OCI-M1 (cell line): ENCODE results near the gene M6PR.
A peak's percentile ranks its signal among the peaks of the same experiment; 100 is the strongest.

Experiments
- DNase-seq: peaks from one replicate; lab custom pipeline; 2025; lab: John Stamatoyannopoulos, UW

M6PR gene

GRCh38 chr12:8912914-8913313 is 36.5 kb downstream of the M6PR start:
- peak; percentile 26 for DNase-seq

GRCh38 chr12:8911606-8912268 is 37.7 kb downstream of the M6PR start:
- no peak for DNase-seq

DNA sequence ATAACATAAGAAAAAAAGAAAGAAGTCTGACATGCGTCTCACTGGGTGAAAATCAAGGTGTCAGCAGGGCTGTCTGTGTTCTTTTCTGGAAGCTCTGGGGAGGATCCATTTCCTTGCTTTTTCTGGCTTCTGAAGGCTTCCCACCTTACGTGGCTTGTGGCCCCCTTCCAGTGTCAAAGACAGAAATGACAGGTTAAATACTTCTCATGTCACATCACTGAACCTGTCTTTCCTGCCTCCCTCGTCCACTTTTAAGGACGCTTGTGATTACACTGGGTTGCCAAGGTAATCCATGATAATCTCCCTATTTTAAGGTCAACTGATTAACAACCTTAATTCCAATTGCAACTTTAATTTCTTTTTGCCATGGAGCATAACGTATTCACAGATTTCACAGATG is 39.7 kb downstream of the M6PR start:
- DNase-seq = no peak

- no peak for DNase-seq
Observed at GRCh38 chr12:8907513-8907912, 41.9 kb downstream of the M6PR start.

- no peak for DNase-seq
Observed at GRCh38 chr12:8906266-8907180, 42.9 kb downstream of the M6PR start.

- DNase-seq = no peak
Observed at GRCh38 chr12:8905546-8905945, 43.9 kb downstream of the M6PR start.

- DNase-seq = no peak
Observed at GRCh38 chr12:8904665-8905064, 44.8 kb downstream of the M6PR start.

GRCh38 chr12:8903646-8904045 is 45.8 kb downstream of the M6PR start:
- no peak for DNase-seq

GRCh38 chr12:8902703-8903102 is 46.7 kb downstream of the M6PR start:
- peak; percentile 89 for DNase-seq

DNA sequence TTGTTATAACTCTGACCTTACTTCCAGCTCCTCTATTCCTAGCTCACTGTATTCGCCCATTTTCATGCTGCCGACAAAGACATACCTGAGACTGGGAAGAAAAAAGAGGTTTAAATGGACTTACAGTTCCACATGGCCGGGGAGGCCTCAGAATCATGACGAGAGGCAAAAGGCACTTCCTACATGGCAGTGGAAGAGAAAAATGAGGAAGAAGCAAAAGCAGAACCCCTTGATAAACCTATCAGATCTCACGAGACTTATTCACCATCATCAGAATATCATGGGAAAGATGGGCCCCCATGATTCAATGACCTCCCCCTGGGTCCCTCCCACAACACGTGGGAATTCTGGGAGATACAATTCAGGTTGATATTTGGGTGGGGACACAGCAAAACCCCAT is 49.6 kb downstream of the M6PR start:
- DNase-seq = peak; percentile 73

DNA sequence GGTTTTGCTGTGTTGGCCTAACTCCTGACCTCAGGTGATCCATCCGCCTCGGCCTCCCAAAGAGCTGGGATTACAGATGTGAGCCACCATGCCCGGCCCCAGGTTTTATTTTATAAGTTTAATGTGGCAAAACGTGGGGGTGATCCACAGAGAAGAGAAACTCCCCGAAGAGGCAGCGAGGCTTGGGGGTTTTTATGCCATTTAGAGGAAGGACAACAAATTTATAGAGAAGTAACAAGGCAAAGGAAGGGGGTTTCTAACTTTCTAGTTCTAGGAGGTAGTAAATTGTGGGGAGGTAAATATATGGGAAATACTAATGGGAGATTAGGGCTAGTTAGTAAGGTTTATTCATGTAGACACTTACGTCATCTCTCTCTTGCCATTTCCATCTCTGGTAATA is 52.4 kb downstream of the M6PR start:
- no peak for DNase-seq

- no peak for DNase-seq
Observed at GRCh38 chr12:8894986-8895385, 54.5 kb downstream of the M6PR start.

- DNase-seq = no peak
Observed at GRCh38 chr12:8894378-8894777, 55.1 kb downstream of the M6PR start.

DNA sequence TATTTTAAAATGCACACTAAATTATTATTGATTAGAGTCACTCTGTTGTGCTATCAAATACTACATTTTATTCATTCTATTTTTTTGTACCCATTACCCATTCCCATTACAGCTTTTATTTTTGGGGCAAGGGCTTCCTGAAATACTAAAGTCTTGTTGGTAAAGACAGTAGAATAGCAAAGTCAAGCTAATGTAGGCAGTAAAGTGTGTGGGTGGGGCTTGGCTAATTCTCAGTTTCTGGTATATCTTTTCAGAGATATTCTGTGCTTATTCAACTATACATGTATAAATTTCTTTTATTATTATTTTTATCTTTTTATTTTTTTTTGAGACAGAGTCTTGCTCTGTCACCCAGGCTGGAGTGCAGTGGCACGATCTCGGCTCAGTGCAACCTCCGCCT is 57.5 kb downstream of the M6PR start:
- no peak for DNase-seq
